ENCODE measurements around the gene NEUROD2.

NEUROD2 gene

GRCh38 chr17:39579318-39580081, 28.2 kb downstream of the NEUROD2 start:
- DNase-seq = no peak

GRCh38 chr17:39578272-39578671, 29.4 kb downstream of the NEUROD2 start:
- DNase-seq = no peak

GRCh38 chr17:39576187-39576586, 31.5 kb downstream of the NEUROD2 start:
- peak; percentile 53 to 80 for DNase-seq

GRCh38 chr17:39573447-39574298, 34.0 kb downstream of the NEUROD2 start:
- peak; percentile 26 to 55 for DNase-seq

- DNase-seq = no peak
Measured at GRCh38 chr17:39572121-39572520, 35.6 kb downstream of the NEUROD2 start.

- no peak for DNase-seq
Measured at GRCh38 chr17:39569126-39569525, 38.6 kb downstream of the NEUROD2 start.

GRCh38 chr17:39568702-39569101, 39.0 kb downstream of the NEUROD2 start:
- DNase-seq = no peak

GRCh38 chr17:39566094-39566850, 41.4 kb downstream of the NEUROD2 start:
- peak in 1 of 2 experiments; percentile 42 for DNase-seq

- peak; percentile 66 to 77 for DNase-seq
Measured at GRCh38 chr17:39564211-39564848, 43.4 kb downstream of the NEUROD2 start.

GRCh38 chr17:39563476-39563875, 44.2 kb downstream of the NEUROD2 start:
- DNase-seq = peak; percentile 94 to 97

- peak in 1 of 2 experiments; percentile 37 for DNase-seq
Measured at GRCh38 chr17:39562976-39563375, 44.7 kb downstream of the NEUROD2 start.

GRCh38 chr17:39562395-39562794, 45.3 kb downstream of the NEUROD2 start:
- DNase-seq = no peak

- no peak for DNase-seq
Measured at GRCh38 chr17:39556423-39556822, 51.3 kb downstream of the NEUROD2 start.

- DNase-seq = no peak
Measured at GRCh38 chr17:39555368-39555767, 52.4 kb downstream of the NEUROD2 start.
